Measurements from ENCODE around the gene SARDH.

- TF ChIP-seq, protein P1, sequence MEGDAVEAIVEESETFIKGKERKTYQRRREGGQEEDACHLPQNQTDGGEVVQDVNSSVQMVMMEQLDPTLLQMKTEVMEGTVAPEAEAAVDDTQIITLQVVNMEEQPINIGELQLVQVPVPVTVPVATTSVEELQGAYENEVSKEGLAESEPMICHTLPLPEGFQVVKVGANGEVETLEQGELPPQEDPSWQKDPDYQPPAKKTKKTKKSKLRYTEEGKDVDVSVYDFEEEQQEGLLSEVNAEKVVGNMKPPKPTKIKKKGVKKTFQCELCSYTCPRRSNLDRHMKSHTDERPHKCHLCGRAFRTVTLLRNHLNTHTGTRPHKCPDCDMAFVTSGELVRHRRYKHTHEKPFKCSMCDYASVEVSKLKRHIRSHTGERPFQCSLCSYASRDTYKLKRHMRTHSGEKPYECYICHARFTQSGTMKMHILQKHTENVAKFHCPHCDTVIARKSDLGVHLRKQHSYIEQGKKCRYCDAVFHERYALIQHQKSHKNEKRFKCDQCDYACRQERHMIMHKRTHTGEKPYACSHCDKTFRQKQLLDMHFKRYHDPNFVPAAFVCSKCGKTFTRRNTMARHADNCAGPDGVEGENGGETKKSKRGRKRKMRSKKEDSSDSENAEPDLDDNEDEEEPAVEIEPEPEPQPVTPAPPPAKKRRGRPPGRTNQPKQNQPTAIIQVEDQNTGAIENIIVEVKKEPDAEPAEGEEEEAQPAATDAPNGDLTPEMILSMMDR (IDR thresholded peaks at IDR 0.05): no peak
- TF ChIP-seq POLR2A (IDR thresholded peaks at IDR 0.05): no peak
These were observed 70.2 kb downstream of the SARDH start for GRCh38 chr9:133667759-133668450.

Measured in heart left ventricle (tissue), 13 donors.